ENCODE measurements around the gene SHISAL2A. TPM values are rescaled to one million over a fixed set of nuclear protein-coding genes. Genes with fewer than 3 reads are reported as not detected.

SHISAL2A gene
- total RNA-seq, result 1 to 10 TPM in 2 of 4 donors, under 1 TPM in 1, not detected in 1; 0.88 to 7.4 (median 1.7) TPM

GRCh38 chr1:52632732-52633290 is at the start of gene SHISAL2A:
SHISAL2A (plus strand) TSS chr1:52633168; CDS start chr1:52633494, 326 bp downstream.
- peak within 1 kb of the TSS; percentile 50 to 68 (median 63) for H3K4me3 ChIP-seq
- peak; percentile 60 to 82 (median 77) for DNase-seq
- peak within 1 kb of the TSS; percentile 65 to 97 (median 82) for H3K27ac ChIP-seq
- no peaks in the 10 kb centered on the region for H3K36me3 ChIP-seq
- H3K9me3 ChIP-seq, result no peaks in the 10 kb centered on the region
- TF ChIP-seq CTCF (IDR thresholded peaks at IDR 0.05), result no peak
- TF ChIP-seq POLR2A (IDR thresholded peaks at IDR 0.05), result no peak
- peaks cover 0 to 10% of the 10 kb centered on the region in 2 donors for H3K27me3 ChIP-seq
- H3K4me1 ChIP-seq, result peaks cover 0 to 20% (median 12%) of the 10 kb centered on the region in 4 donors

- H3K4me1 ChIP-seq, result no peaks in the 10 kb centered on the region
- no peak for DNase-seq
- H3K9me3 ChIP-seq, result no peaks in the 10 kb centered on the region
- H3K27me3 ChIP-seq, result no peaks in the 10 kb centered on the region
- H3K4me3 ChIP-seq, result no peak overlapping the region
- H3K36me3 ChIP-seq, result no peaks in the 10 kb centered on the region
- no peak for TF ChIP-seq POLR2A (IDR thresholded peaks at IDR 0.05)
- TF ChIP-seq CTCF (IDR thresholded peaks at IDR 0.05), result no peak
- H3K27ac ChIP-seq, result no peak overlapping the region
Measured at GRCh38 chr1:52585474-52585873, 47.5 kb upstream of the SHISAL2A start.

- no peaks in the 10 kb centered on the region for H3K36me3 ChIP-seq
- H3K4me1 ChIP-seq, result no peaks in the 10 kb centered on the region
- no peaks in the 10 kb centered on the region for H3K27me3 ChIP-seq
- no peak overlapping the region for H3K27ac ChIP-seq
- TF ChIP-seq CTCF (IDR thresholded peaks at IDR 0.05) (no peak), POLR2A (IDR thresholded peaks at IDR 0.05) (no peak)
- H3K4me3 ChIP-seq, result no peak overlapping the region
- no peaks in the 10 kb centered on the region for H3K9me3 ChIP-seq
- DNase-seq, result no peak
Measured at GRCh38 chr1:52588027-52588426, 44.9 kb upstream of the SHISAL2A start.

GRCh38 chr1:52588535-52588934 is 44.4 kb upstream of the SHISAL2A start:
- H3K27ac ChIP-seq, result no peak overlapping the region
- H3K4me3 ChIP-seq, result no peak overlapping the region
- DNase-seq, result no peak
- TF ChIP-seq CTCF (IDR thresholded peaks at IDR 0.05), result no peak
- TF ChIP-seq POLR2A (IDR thresholded peaks at IDR 0.05), result no peak
- no peaks in the 10 kb centered on the region for H3K27me3 ChIP-seq
- no peaks in the 10 kb centered on the region for H3K9me3 ChIP-seq
- no peaks in the 10 kb centered on the region for H3K4me1 ChIP-seq
- no peaks in the 10 kb centered on the region for H3K36me3 ChIP-seq

GRCh38 chr1:52590266-52590665 is 42.7 kb upstream of the SHISAL2A start:
- Histone ChIP-seq H3K36me3 (no peaks in the 10 kb centered on the region), H3K4me3 (no peak overlapping the region), H3K27ac (no peak overlapping the region), H3K9me3 (no peaks in the 10 kb centered on the region), H3K4me1 (no peaks in the 10 kb centered on the region), H3K27me3 (no peaks in the 10 kb centered on the region)
- TF ChIP-seq POLR2A (IDR thresholded peaks at IDR 0.05) (no peak), CTCF (IDR thresholded peaks at IDR 0.05) (no peak)
- no peak for DNase-seq
